SIG-M5 (cell line): Measurements from ENCODE around the gene STPG3.

Experiments
- DNase-seq: peaks from one replicate; lab custom pipeline; 2025; lab: John Stamatoyannopoulos, UW

The STPG3 gene

GRCh38 chr9:137279741-137280473 lies 28.8 kb downstream of the STPG3 start:
- DNase-seq = no peak

GRCh38 chr9:137280474-137281344 lies 29.6 kb downstream of the STPG3 start:
- no peak for DNase-seq

- no peak for DNase-seq
Measured at GRCh38 chr9:137281345-137282116, 30.4 kb downstream of the STPG3 start.

- DNase-seq = no peak
Measured at GRCh38 chr9:137286975-137287383, 35.9 kb downstream of the STPG3 start.

- no peak for DNase-seq
Measured at GRCh38 chr9:137293094-137293481, 42.0 kb downstream of the STPG3 start.

GRCh38 chr9:137293482-137294090 lies 42.5 kb downstream of the STPG3 start:
- no peak for DNase-seq

GRCh38 chr9:137294091-137294680 lies 43.1 kb downstream of the STPG3 start:
- DNase-seq = no peak

- DNase-seq = no peak
Measured at GRCh38 chr9:137294681-137295237, 43.7 kb downstream of the STPG3 start.

GRCh38 chr9:137295238-137295811 lies 44.2 kb downstream of the STPG3 start:
- DNase-seq = no peak

- DNase-seq = no peak
Measured at GRCh38 chr9:137295849-137296669, 45.0 kb downstream of the STPG3 start.

GRCh38 chr9:137296670-137297664 lies 45.9 kb downstream of the STPG3 start:
- no peak for DNase-seq

GRCh38 chr9:137297966-137298365 lies 46.9 kb downstream of the STPG3 start:
- no peak for DNase-seq

- DNase-seq = no peak
Measured at GRCh38 chr9:137298401-137299202, 47.5 kb downstream of the STPG3 start.

GRCh38 chr9:137299203-137299565 lies 48.1 kb downstream of the STPG3 start:
- DNase-seq = no peak

GRCh38 chr9:137299938-137300337 lies 48.9 kb downstream of the STPG3 start:
- no peak for DNase-seq

GRCh38 chr9:137300567-137301080 lies 49.5 kb downstream of the STPG3 start:
- no peak for DNase-seq

- no peak for DNase-seq
Measured at GRCh38 chr9:137301081-137301947, 50.2 kb downstream of the STPG3 start.
